OCI-M2 (cell line): ENCODE results near the gene USP20.
"Not testable (repeated sequence)": the region's sequence is repeated elsewhere in the genome, so short reads cannot be mapped to it uniquely, and the experiment has no call there.

Experiments
- DNase-seq: peaks from one replicate; lab custom pipeline; 2025; ENCODE audit not compliant: unreplicated experiment; lab: John Stamatoyannopoulos, UW

Gene USP20

GRCh38 chr9:129835128-129835859 lies at the start of gene USP20, which contains the start of gene C9orf78:
TSS of gene USP20 (plus strand) at chr9:129835458. CDS start at chr9:129852556, 17,098 bp downstream.
TSS of gene C9orf78 (minus strand) at chr9:129835275. CDS start at chr9:129835221, 54 bp downstream.
- peak; percentile 60 for DNase-seq

GRCh38 chr9:129785866-129786265 lies 49.4 kb upstream of the USP20 start:
- no peak for DNase-seq

GRCh38 chr9:129786481-129786880 lies 48.8 kb upstream of the USP20 start:
- DNase-seq, result no peak

DNA sequence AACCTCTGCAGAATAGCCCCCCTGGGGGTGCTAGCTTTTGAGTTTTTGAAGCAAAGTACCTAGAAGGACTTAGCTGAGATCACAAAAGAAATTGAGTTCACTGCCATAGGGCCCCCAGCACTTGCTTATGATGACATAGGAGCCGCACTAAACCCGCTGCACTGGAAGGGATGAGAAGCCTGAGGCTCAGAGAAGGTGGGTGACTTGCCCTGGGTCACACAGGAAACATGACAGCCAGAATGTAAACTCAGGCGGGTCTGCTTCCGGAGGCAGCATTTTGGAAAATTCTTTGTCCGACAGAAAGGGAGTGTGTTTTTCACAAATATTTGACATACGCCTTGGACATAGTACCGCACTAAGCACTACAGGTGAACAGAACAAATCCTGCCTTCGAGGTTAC lies 40.7 kb upstream of the USP20 start:
- DNase-seq, result no peak

DNA sequence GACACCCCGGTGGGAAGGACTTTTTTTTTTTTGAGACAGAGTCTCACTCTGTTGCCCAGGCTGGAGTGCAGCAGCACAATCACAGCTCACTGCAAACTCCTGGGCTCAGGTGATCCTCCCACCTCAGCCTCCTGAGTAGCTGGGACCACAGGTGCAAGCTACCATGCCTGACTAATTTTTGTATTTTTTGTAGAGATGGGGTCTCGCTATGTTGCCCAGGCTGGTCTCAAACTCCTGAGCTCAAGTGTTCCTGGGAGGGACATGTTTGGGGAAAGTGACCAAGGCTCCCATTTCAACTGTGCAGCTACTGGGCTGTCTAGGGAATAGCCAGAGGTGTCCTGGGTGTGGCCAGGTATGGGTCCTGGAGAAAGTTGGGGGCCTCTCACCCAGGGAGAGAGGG lies 39.2 kb upstream of the USP20 start:
- DNase-seq, result not testable (repeated sequence)

GRCh38 chr9:129798973-129799372 lies 36.3 kb upstream of the USP20 start:
- no peak for DNase-seq

GRCh38 chr9:129801504-129801903 lies 33.8 kb upstream of the USP20 start:
- no peak for DNase-seq

- DNase-seq, result no peak
Measured at GRCh38 chr9:129802833-129803675, 32.2 kb upstream of the USP20 start, which contains the start of gene TOR1B. TSS of gene TOR1B (plus strand) at chr9:129803184. CDS start at chr9:129803213, 29 bp downstream.

GRCh38 chr9:129803676-129804060 lies 31.6 kb upstream of the USP20 start:
- DNase-seq, result no peak

DNA sequence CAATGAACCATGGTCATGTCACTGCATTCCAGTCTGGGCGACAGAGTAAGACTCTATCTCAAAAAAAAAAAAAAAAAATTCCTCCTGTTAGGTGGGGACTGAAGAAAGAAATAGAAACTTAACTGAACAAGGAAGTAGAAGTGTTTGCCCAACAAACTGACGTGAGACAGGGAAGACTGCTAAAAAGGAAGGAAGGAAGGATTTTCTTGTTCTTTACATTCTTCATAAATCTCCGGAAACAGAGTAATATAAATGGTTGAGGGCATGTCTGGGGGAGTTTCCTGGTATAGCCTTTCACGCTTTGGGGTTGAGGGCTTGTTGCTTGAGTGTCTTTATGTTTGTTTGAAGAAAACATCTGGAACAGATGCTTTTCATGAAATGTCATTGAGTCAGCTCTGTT lies 29.2 kb upstream of the USP20 start:
- no peak for DNase-seq

DNA sequence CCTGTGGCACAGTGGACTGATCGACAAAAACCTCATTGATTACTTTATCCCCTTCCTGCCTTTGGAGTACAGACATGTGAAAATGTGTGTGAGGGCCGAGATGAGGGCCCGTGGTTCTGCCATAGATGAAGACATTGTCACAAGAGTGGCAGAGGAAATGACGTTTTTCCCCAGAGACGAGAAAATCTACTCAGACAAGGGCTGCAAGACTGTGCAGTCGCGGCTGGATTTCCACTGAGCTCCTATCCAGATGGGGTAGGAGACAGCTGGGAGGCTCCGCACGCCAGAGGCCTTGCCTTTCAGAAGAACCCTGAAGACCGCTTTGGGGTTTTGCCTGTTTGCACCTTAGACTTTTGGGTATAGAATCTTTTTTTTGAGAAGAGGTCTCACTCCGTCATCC lies 25.9 kb upstream of the USP20 start:
- DNase-seq, result no peak

- DNase-seq, result no peak
Measured at GRCh38 chr9:129810116-129810515, 25.1 kb upstream of the USP20 start.

- no peak for DNase-seq
Measured at GRCh38 chr9:129810788-129811187, 24.5 kb upstream of the USP20 start.

- DNase-seq, result no peak
Measured at GRCh38 chr9:129811967-129812363, 23.3 kb upstream of the USP20 start.

GRCh38 chr9:129812385-129812784 lies 22.9 kb upstream of the USP20 start:
- DNase-seq, result no peak

DNA sequence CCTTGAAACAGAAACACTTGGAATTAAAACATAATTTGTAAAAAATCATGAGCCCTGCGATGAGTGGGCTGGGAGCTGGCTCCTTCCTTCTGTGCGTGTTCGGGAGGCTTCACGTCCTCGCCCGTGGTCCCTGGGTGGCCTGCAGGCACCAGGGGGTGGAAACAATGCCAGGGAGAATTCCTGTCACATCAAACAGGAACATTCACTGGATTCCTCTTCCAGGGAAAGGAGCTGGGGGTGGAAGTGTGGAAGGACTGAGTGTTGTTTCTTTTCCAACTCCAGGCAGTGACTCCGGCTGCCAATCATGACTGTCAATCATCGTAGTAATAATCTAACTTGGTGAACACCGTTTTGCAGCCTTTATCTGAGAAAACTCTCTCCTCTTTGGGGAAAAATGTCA lies 21.6 kb upstream of the USP20 start:
- no peak for DNase-seq

- DNase-seq, result no peak
Measured at GRCh38 chr9:129814432-129815223, 20.6 kb upstream of the USP20 start.

DNA sequence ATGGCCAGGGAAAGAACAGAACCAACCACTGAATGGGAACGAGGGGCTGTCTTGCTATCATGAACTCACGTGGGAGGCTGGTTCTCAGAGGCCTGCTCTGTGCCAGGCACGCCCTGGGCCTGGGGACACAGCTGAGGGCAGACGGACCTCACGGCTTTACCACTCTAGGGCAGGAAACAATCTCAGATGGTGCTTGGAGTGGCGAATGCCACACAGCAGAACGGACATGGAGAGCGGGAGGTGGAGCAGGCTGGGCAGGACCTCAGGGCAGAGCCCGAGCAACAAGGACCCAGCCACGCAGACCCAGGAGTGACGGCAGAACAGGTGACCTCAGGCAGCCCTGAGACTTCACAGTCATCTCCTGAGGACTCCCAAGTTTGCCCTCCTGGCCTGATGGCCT lies 20.0 kb upstream of the USP20 start:
- DNase-seq, result no peak

DNA sequence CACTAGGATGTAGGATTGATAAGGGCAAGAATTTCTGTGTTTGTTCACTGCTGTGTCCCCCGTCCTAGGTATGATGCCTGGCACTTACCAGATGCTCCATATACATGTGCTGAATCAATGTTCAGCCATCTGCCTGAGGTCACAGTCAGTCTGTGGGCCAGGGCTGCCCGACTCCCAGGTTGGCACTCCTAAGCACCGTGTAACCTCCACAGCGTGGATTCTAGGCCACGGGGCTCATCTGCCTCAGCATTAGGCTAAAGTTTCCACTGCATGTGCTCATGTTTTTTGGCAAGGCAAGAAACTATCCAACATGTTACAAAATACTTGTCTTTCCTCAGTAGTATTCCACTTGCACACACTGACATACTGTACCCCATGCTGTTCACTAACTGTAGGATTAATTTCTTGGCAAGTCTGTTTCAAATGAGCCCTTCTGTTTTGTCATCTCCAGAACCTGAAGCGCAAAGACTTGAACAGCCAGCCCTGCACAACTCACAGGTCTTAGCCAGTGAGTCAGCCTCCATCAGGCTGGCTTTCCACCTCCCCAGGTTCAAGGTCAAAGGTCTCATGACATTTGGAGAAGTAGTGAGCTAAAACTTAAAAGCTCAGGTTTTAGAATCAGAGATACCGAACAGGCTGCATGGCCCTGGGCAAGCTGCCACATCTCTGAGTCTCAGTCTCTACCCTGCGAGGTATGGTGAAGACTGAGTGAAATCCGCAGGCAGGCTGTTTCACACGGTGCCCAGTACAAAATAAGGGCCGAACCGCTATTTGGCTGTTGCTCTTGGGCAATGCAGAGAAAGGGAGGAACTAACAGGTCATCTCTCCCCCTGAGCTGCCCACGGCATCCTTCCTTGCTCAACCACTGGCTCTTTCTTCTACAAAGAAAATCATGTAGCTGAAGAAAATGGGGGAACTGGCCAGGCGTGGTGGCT lies 18.5 kb upstream of the USP20 start:
- no peak for DNase-seq

- DNase-seq, result no peak
Measured at GRCh38 chr9:129822898-129823541, 12.2 kb upstream of the USP20 start.
